AG09319 (cell line): ENCODE measurements around the gene GRID2IP.

Source experiments
- DNase-seq: peaks from one replicate; pipeline ENCODE4 v3.0.0-alpha.2; 2010; ENCODE audit warnings: low read depth; ENCODE audit errors: extremely low read depth
- TF ChIP-seq, protein P1 (sequence below): IDR thresholded peaks from 2 replicates; pipeline ENCODE4 v1.5.1; 2011; ENCODE audit warnings: low read depth, mild to moderate bottlenecking, inconsistent platforms, low read length, moderate library complexity

Gene GRID2IP

GRCh38 chr7:6482307-6482706 is 69.0 kb downstream of the GRID2IP start:
- DNase-seq: no peak
- TF ChIP-seq, protein P1, sequence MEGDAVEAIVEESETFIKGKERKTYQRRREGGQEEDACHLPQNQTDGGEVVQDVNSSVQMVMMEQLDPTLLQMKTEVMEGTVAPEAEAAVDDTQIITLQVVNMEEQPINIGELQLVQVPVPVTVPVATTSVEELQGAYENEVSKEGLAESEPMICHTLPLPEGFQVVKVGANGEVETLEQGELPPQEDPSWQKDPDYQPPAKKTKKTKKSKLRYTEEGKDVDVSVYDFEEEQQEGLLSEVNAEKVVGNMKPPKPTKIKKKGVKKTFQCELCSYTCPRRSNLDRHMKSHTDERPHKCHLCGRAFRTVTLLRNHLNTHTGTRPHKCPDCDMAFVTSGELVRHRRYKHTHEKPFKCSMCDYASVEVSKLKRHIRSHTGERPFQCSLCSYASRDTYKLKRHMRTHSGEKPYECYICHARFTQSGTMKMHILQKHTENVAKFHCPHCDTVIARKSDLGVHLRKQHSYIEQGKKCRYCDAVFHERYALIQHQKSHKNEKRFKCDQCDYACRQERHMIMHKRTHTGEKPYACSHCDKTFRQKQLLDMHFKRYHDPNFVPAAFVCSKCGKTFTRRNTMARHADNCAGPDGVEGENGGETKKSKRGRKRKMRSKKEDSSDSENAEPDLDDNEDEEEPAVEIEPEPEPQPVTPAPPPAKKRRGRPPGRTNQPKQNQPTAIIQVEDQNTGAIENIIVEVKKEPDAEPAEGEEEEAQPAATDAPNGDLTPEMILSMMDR: no peak

DNA sequence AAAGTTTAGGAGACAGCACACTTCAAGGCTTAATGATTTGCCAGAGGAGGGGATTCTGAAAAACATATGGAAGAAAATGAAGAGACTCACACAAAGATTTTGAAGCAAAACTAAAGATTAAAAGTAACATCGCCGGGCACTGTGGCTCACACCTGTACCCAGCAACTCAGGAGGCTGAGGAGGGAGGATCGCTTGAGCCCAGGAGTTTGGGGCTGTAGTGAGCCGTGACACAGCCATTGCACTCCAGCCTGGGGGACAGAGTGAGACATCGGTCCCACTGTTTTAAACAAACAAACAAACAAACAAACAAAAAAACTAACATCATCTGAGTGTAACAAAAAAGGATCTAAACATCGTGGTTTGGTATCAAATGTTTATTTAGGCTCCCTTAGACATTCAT is 69.8 kb downstream of the GRID2IP start:
- no peak for DNase-seq
- TF ChIP-seq, protein P1: no peak

DNA sequence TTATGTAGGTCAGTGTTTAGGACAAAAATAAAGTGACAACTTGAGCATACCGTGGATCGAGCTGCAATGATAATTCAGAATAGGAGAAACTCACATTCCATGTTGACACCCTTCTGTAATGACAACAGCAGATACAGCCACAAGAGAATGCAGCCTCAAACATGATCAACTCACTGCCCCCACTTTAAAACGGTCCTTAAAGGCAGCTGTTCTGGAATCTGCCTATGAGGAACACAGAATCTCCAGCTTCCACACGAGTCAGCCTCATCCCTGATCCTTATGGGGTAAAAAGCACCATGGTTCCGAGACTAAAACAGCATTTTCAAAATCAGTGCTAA is 71.0 kb downstream of the GRID2IP start:
- TF ChIP-seq, protein P1: no peak
- DNase-seq: no peak

DNA sequence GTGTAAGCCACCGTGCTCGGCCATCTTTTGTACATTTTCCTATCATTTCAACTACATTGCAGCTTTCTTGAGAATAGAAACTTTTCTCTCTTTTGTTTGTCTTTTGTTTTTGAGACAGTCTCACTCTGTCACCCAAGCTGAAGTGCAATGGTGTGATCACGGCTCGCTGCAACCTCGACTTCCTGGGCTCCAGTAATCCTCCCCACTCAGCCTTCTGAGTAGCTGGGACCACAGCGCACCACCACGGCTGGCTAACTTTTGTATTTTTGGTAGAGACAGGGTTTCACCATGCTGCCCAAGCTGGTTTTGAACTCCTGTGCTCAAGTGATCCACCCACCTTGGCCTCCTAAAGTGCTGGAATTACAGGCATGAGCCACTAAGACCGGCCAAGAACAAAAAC is 72.2 kb downstream of the GRID2IP start:
- DNase-seq: no peak
- TF ChIP-seq, protein P1: no peak

- TF ChIP-seq, protein P1: no peak
- no peak for DNase-seq
Observed at GRCh38 chr7:6478186-6478585, 73.1 kb downstream of the GRID2IP start.

DNA sequence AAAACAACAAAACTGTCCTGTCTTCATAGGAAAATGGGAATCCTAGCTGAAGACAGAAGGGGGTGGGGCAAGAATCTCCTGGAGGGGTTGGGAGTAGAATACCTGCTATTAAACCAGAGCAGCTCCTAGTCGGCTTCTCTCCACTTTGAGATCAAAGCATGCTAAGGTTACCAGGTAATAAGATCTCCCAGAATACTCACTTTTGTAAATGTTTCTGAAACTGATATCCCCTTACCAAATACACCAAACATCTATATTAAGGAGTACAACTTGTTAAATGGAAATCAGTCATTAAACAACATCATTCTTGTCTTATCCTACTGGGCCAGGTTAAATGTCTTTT is 74.0 kb downstream of the GRID2IP start:
- TF ChIP-seq, protein P1: no peak
- no peak for DNase-seq

- DNase-seq: no peak
- TF ChIP-seq, protein P1: no peak
Observed at GRCh38 chr7:6476596-6477317, 74.5 kb downstream of the GRID2IP start.
